OCI-LY3 (cell line): ENCODE data around the gene CCDC27.

Experiments
- H2AFZ ChIP-seq: fragments of 200-600, 300-600 bp; shearing (Covaris generic); 2 replicates; pipeline ENCODE4 v1.6.0; 2014; ENCODE audit warnings: antibody characterized with exemption, low read depth, low read length
- H3K27ac ChIP-seq: fragments of 200-600, 300-600 bp; sonication (generic); 2 replicates; pipeline ENCODE4 v1.5.1; 2014; ENCODE audit warnings: mild to moderate bottlenecking, low read length, moderate library complexity, mixed read lengths
- H3K27me3 ChIP-seq: fragments of 200-600, 300-600 bp; sonication (generic); 2 replicates; pipeline ENCODE4 v1.6.1; 2014; ENCODE audit warnings: low read depth, low read length, mixed read lengths
- H3K36me3 ChIP-seq: fragments of 200-600, 300-600 bp; sonication (generic); replicated peaks from 2 replicates; pipeline ENCODE3; 2014; ENCODE audit warnings: low read depth, low read length, mixed read lengths
- H3K4me1 ChIP-seq: fragments of 300-600, 200-600 bp; sonication (generic); 2 replicates; pipeline ENCODE4 v1.6.1; 2014; ENCODE audit warnings: low read length, mixed read lengths
- H3K4me2 ChIP-seq: fragments of 200-600, 300-600 bp; sonication (generic); 2 replicates; pipeline ENCODE4 v1.6.1; 2014; ENCODE audit warnings: low read length, mixed read lengths
- H3K4me3 ChIP-seq: fragments of 300-600, 200-600 bp; sonication (generic); 2 replicates; pipeline ENCODE4 v1.5.1; 2014; ENCODE audit warnings: antibody characterized with exemption, mild to moderate bottlenecking, low read length, moderate library complexity
- H3K79me2 ChIP-seq: fragments of 300-600, 200-600 bp; shearing (Covaris generic); 2 replicates; pipeline ENCODE4 v1.6.1; 2014; ENCODE audit warnings: mild to moderate bottlenecking, low read length, mixed read lengths
- H3K9ac ChIP-seq: fragments of 300-600, 200-600 bp; shearing (Covaris generic); 2 replicates; pipeline ENCODE4 v1.6.0; 2014; ENCODE audit warnings: mild to moderate bottlenecking, low read length, moderate library complexity
- H3K9me3 ChIP-seq: fragments of 200-600, 300-600 bp; shearing (Covaris generic); 2 replicates; pipeline ENCODE4 v1.6.1; 2014; ENCODE audit warnings: low read length, mixed read lengths; ENCODE audit not compliant: insufficient read depth
- H4K20me1 ChIP-seq: fragments of 200-600, 300-600 bp; sonication (generic); 2 replicates; pipeline ENCODE4 v1.6.1; 2016; ENCODE audit warnings: low read length, mixed read lengths; ENCODE audit not compliant: insufficient read depth
- CTCF ChIP-seq: fragments of 200-600, 300-600 bp; sonication (generic); IDR thresholded peaks from 2 replicates; pipeline ENCODE4 v1.5.1; 2014; ENCODE audit warnings: antibody characterized with exemption, low read length, low read depth
- EZH2phosphoT487 ChIP-seq: fragments of 200-600 bp; shearing (Covaris generic); IDR thresholded peaks from 2 replicates; pipeline ENCODE4 v1.6.1; 2018; ENCODE audit warnings: antibody characterized with exemption, mixed run types, low read depth

The CCDC27 gene

GRCh38 chr1:3819771-3820200, 67.5 kb downstream of the CCDC27 start:
- no peak overlapping the region for H3K9ac ChIP-seq
- no peak overlapping the region for H2AFZ ChIP-seq
- H3K4me2 ChIP-seq, result no peak overlapping the region
- no peaks in the 10 kb centered on the region for H3K27me3 ChIP-seq
- no peak overlapping the region for H3K4me3 ChIP-seq
- H3K27ac ChIP-seq, result no peak overlapping the region
- no peaks in the 10 kb centered on the region; the same call in 1 of the 2 replicates for H4K20me1 ChIP-seq
- H3K9me3 ChIP-seq, result no peaks in the 10 kb centered on the region
- TF ChIP-seq CTCF, result no peak
- no peak for TF ChIP-seq EZH2phosphoT487
- peaks cover 12% of the 10 kb centered on the region; the same call in 1 of the 2 replicates for H3K4me1 ChIP-seq
- H3K79me2 ChIP-seq, result no peaks in the 10 kb centered on the region
- peaks cover 4% of the 10 kb centered on the region for H3K36me3 ChIP-seq

- Histone ChIP-seq H3K27ac (no peak overlapping the region), H3K9ac (no peak overlapping the region), H3K4me2 (no peak overlapping the region), H3K36me3 (peaks cover 4% of the 10 kb centered on the region), H2AFZ (no peak overlapping the region), H3K4me3 (no peak overlapping the region), H3K4me1 (peaks cover 12% of the 10 kb centered on the region; the same call in 1 of the 2 replicates), H3K27me3 (no peaks in the 10 kb centered on the region), H4K20me1 (no peaks in the 10 kb centered on the region; the same call in 1 of the 2 replicates), H3K9me3 (no peaks in the 10 kb centered on the region), H3K79me2 (no peaks in the 10 kb centered on the region)
- TF ChIP-seq EZH2phosphoT487 (no peak), CTCF (no peak)
These were observed 68.1 kb downstream of the CCDC27 start for GRCh38 chr1:3820316-3820715.

- H3K4me3 ChIP-seq, result no peak overlapping the region
These were observed 68.8 kb downstream of the CCDC27 start for GRCh38 chr1:3821004-3821403.

More at GRCh38 chr1:3821004-3821403, 68.8 kb downstream of the CCDC27 start:
- Histone ChIP-seq H3K79me2 (no peaks in the 10 kb centered on the region), H4K20me1 (no peaks in the 10 kb centered on the region; the same call in 1 of the 2 replicates), H3K27ac (no peak overlapping the region), H2AFZ (no peak overlapping the region), H3K27me3 (no peaks in the 10 kb centered on the region), H3K36me3 (peaks cover 4% of the 10 kb centered on the region), H3K4me1 (peaks cover 12% of the 10 kb centered on the region; the same call in 1 of the 2 replicates), H3K4me2 (no peak overlapping the region), H3K9me3 (no peaks in the 10 kb centered on the region), H3K9ac (no peak overlapping the region)
- TF ChIP-seq CTCF, result no peak
- no peak for TF ChIP-seq EZH2phosphoT487
